SHP77 treated with DMSO at 0.1 percent for 48 hours (cell line): ENCODE results near the gene PPP2R3A.

ENCODE experiments used
- DNase-seq: peaks from one replicate; lab custom pipeline; 2025; lab: John Stamatoyannopoulos, UW

Gene PPP2R3A

GRCh38 chr3:136196401-136197158 lies 231.1 kb downstream of the PPP2R3A start:
- DNase-seq, result peak; percentile 96

DNA sequence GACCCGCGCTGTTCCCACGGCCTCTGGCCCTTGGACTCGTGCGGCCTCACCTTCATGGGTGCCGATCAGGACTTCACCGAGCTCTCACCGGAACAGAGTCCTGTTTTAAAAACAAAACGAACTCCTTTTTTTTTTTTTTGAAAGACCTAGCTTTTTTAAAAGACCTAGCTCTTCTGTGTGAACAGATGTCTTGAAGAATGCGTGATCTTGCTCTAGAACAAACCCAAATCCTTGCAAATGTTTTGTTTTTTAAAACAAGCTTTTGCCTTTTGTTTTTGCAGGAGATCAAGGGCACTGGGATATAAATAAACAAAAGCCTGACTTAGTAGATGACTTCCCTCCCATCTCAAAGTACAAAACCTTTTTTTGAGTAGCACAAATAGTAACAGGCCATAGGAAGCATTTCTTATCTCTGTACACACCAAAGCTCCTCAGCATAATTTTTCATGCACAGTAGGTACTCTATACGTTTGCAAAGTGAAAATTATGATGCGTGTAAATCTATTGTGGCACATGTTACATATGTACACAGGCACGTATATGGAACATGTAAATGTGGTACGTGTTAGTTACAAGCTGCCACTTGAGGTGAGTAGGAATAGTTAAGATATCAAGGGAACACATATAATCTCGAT lies 231.7 kb downstream of the PPP2R3A start:
- no peak for DNase-seq
